Uterus (tissue), 2 donors: Measurements from ENCODE around the gene IQGAP1.

Experiments
- CTCF ChIP-seq, 4 experiments: fragments of 200-600 bp in 2 of 4; fragments of 450-650 bp in 2 of 4; sonication (generic) in 2 of 4; IDR thresholded peaks; one replicate each; pipeline ENCODE4 v1.5.1; 2016 to 2019; ENCODE audit warnings: antibody characterized with exemption in 4 of 4, mild to moderate bottlenecking in 2 of 4, moderate library complexity in 1 of 4
- POLR2A ChIP-seq, 2 donors: fragments of 450-650 bp; IDR thresholded peaks; one replicate each; pipeline ENCODE4 v1.6.1; 2016; ENCODE audit warnings: antibody characterized with exemption in 2 of 2, mild to moderate bottlenecking in 1 of 2, moderate library complexity in 1 of 2

GRCh38 chr15:90530250-90531051 is 142.4 kb downstream of the IQGAP1 start:
- TF ChIP-seq CTCF (IDR thresholded peaks at IDR 0.05) (no peak), POLR2A (IDR thresholded peaks at IDR 0.05) (no peak)
